H9 (cell line): Measurements from ENCODE around the gene ZNF169. TPM values are rescaled to one million over a fixed set of nuclear protein-coding genes. Genes with fewer than 3 reads are reported as not detected.
"Not testable (repeated sequence)": the region's sequence is repeated elsewhere in the genome, so short reads cannot be mapped to it uniquely, and the experiment has no call there.

ENCODE experiments used
- DNase-seq: peaks from one replicate; pipeline ENCODE4 v3.0.0-alpha.2; 2017
- H2AFZ ChIP-seq: one replicate; pipeline ENCODE4 v1.6.1; 2013; ENCODE audit warnings: mild to moderate bottlenecking, low read length, control low read depth, moderate library complexity
- H2AK5ac ChIP-seq: 2 replicates; pipeline ENCODE4 v1.6.1; 2013; ENCODE audit warnings: low read length, control low read depth, mixed read lengths; ENCODE audit not compliant: insufficient read length
- H2BK120ac ChIP-seq: one replicate; pipeline ENCODE4 v1.6.1; 2013; ENCODE audit warnings: low read depth, mild to moderate bottlenecking, low read length, control low read depth, inconsistent platforms; ENCODE audit not compliant: poor library complexity, severe bottlenecking
- H2BK12ac ChIP-seq: 2 replicates; pipeline ENCODE4 v1.6.1; 2013; ENCODE audit warnings: low read length, control low read depth, mixed read lengths, low read depth; ENCODE audit not compliant: insufficient read length
- H2BK15ac ChIP-seq: 2 replicates; pipeline ENCODE4 v1.6.1; 2013; ENCODE audit warnings: low read depth, low read length, control low read depth
- H2BK20ac ChIP-seq: one replicate; pipeline ENCODE4 v1.6.1; 2013; ENCODE audit warnings: low read depth, mild to moderate bottlenecking, low read length, control low read depth, inconsistent platforms; ENCODE audit not compliant: poor library complexity, severe bottlenecking
- H2BK5ac ChIP-seq: 2 replicates; pipeline ENCODE4 v1.6.1; 2013; ENCODE audit warnings: low read length, control low read depth, mixed read lengths; ENCODE audit not compliant: insufficient read length
- H3K14ac ChIP-seq: 2 replicates; pipeline ENCODE4 v1.6.1; 2013; ENCODE audit warnings: low read length, control low read depth; ENCODE audit not compliant: insufficient read depth
- H3K18ac ChIP-seq: 2 replicates; pipeline ENCODE4 v1.6.1; 2013; ENCODE audit warnings: low read depth, mild to moderate bottlenecking, mixed read lengths, low read length, control low read depth; ENCODE audit not compliant: insufficient read length
- H3K23ac ChIP-seq: 2 replicates; pipeline ENCODE4 v1.6.1; 2013; ENCODE audit warnings: low read length, control low read depth, mixed read lengths, low read depth; ENCODE audit not compliant: insufficient read length
- H3K23me2 ChIP-seq: 2 replicates; pipeline ENCODE4 v1.6.1; 2013; ENCODE audit warnings: low read depth, mild to moderate bottlenecking, mixed read lengths, low read length, control low read depth; ENCODE audit not compliant: insufficient read length, poor library complexity, severe bottlenecking
- H3K27ac ChIP-seq: 2 replicates; pipeline ENCODE4 v1.5.1; 2013; ENCODE audit warnings: low read length, control low read depth, mixed read lengths, low read depth; ENCODE audit not compliant: insufficient read length
- H3K27me3 ChIP-seq: 2 replicates; pipeline ENCODE4 v1.6.1; 2013; ENCODE audit warnings: low read length, control low read depth, inconsistent platforms; ENCODE audit not compliant: insufficient read depth
- H3K4ac ChIP-seq: 2 replicates; pipeline ENCODE4 v1.6.1; 2013; ENCODE audit warnings: low read depth, mild to moderate bottlenecking, control low read depth, inconsistent platforms, low read length, moderate library complexity
- H3K4me1 ChIP-seq: 2 replicates; pipeline ENCODE4 v1.6.1; 2013; ENCODE audit warnings: low read length, control low read depth, inconsistent platforms; ENCODE audit not compliant: insufficient read depth
- H3K4me2 ChIP-seq: 2 replicates; pipeline ENCODE4 v1.6.1; 2013; ENCODE audit warnings: low read length, control low read depth, mixed read lengths; ENCODE audit not compliant: insufficient read length, insufficient read depth
- H3K56ac ChIP-seq: 2 replicates; pipeline ENCODE4 v1.6.1; 2013; ENCODE audit warnings: low read depth, mild to moderate bottlenecking, mixed read lengths, low read length, control low read depth; ENCODE audit not compliant: insufficient read length
- H3K79me1 ChIP-seq: 2 replicates; pipeline ENCODE4 v1.6.1; 2013; ENCODE audit warnings: low read depth, mild to moderate bottlenecking, moderate library complexity, low read length, control low read depth, inconsistent platforms; ENCODE audit not compliant: insufficient read depth, poor library complexity, severe bottlenecking
- H3K79me2 ChIP-seq: 2 replicates; pipeline ENCODE4 v1.6.1; 2013; ENCODE audit warnings: low read length, control low read depth, inconsistent platforms; ENCODE audit not compliant: insufficient read depth
- H3K9ac ChIP-seq: 2 replicates; pipeline ENCODE4 v1.6.1; 2013; ENCODE audit warnings: low read length, control low read depth, mixed read lengths; ENCODE audit not compliant: insufficient read length; ENCODE audit errors: extremely low read depth
- H3K9me3 ChIP-seq: one replicate; pipeline ENCODE4 v1.6.1; 2013; ENCODE audit warnings: low read depth, low read length, inconsistent platforms; ENCODE audit not compliant: control insufficient read depth
- H3T11ph ChIP-seq: one replicate; pipeline ENCODE4 v1.6.1; 2013; ENCODE audit warnings: mild to moderate bottlenecking, low read length, control low read depth, inconsistent platforms
- H4K20me1 ChIP-seq: one replicate; pipeline ENCODE4 v1.6.1; 2013; ENCODE audit not compliant: control insufficient read depth, insufficient read length, insufficient read depth
- H4K5ac ChIP-seq: 2 replicates; pipeline ENCODE4 v1.6.1; 2013; ENCODE audit warnings: low read depth, mild to moderate bottlenecking, mixed read lengths, low read length, control low read depth; ENCODE audit not compliant: insufficient read length
- H4K8ac ChIP-seq: replicated peaks from 2 replicates; pipeline ENCODE4 v1.6.1; 2013; ENCODE audit warnings: low read length, control low read depth, mixed read lengths, low read depth; ENCODE audit not compliant: insufficient read length
- H4K91ac ChIP-seq: 2 replicates; pipeline ENCODE4 v1.6.1; 2013; ENCODE audit warnings: low read depth, mild to moderate bottlenecking, moderate library complexity, mixed read lengths, low read length, control low read depth; ENCODE audit not compliant: insufficient read length
- H3K27ac Mint-ChIP-seq, 3 experiments: 2 replicates in 2 of 3; 3 replicates in 1 of 3; pipeline ENCODE4 v1.8.0; 2020 to 2021; ENCODE audit warnings: mixed read lengths in 3 of 3, mild to moderate bottlenecking in 1 of 3, moderate library complexity in 1 of 3
- H3K27me3 Mint-ChIP-seq: 2 replicates; pipeline ENCODE4 v1.8.0; 2021; ENCODE audit warnings: low read depth, mild to moderate bottlenecking, moderate library complexity, mixed read lengths
- H3K36me3 Mint-ChIP-seq, 3 experiments: 2 replicates in 2 of 3; 3 replicates in 1 of 3; pipeline ENCODE4 v1.8.0; 2020 to 2021; ENCODE audit warnings: low read depth in 3 of 3, mixed read lengths in 3 of 3; ENCODE audit not compliant: insufficient read depth in 1 of 3
- H3K4me1 Mint-ChIP-seq, 2 experiments: 2 replicates each; pipeline ENCODE4 v1.8.0; 2020; ENCODE audit warnings: mixed read lengths in 2 of 2
- H3K4me3 Mint-ChIP-seq, 2 experiments: 2 replicates in 1 of 2; 3 replicates in 1 of 2; pipeline ENCODE4 v1.8.0; 2020 to 2021; ENCODE audit warnings: mild to moderate bottlenecking in 2 of 2, mixed read lengths in 2 of 2, moderate library complexity in 1 of 2
- H3K9me3 Mint-ChIP-seq, 2 experiments: 2 replicates in 1 of 2; 3 replicates in 1 of 2; pipeline ENCODE4 v1.8.0; 2020; ENCODE audit warnings: mild to moderate bottlenecking in 2 of 2, mixed read lengths in 2 of 2, moderate library complexity in 1 of 2
- WGBS: extraction: QIAGEN DNeasy Blood & Tissue Kit; methylation state at CpG from one replicate; pipeline ENCODE4 v1.1.7; 2013; ENCODE audit warnings: missing lambda C conversion rate, low lambda C conversion rate, mixed read lengths; ENCODE audit not compliant: insufficient read length; ENCODE audit errors: extremely low coverage; 5-methylcytosine and 5-hydroxymethylcytosine counted together
- total RNA-seq: library from RNA; stranded (reverse); gene quantifications from 2 replicates; pipeline ENCODE4 v1.2.1, GENCODE V29; 2021
- TF ChIP-seq, protein P1 (sequence below): fragments of 200-600 bp; sonication (generic); conservative IDR thresholded peaks from 3 replicates; pipeline ENCODE4 v1.8.0; 2021; ENCODE audit warnings: antibody characterized with exemption, mild to moderate bottlenecking

ZNF169 gene
- total RNA-seq, 1 experiment from 2014 or later = 4.8 TPM

DNA sequence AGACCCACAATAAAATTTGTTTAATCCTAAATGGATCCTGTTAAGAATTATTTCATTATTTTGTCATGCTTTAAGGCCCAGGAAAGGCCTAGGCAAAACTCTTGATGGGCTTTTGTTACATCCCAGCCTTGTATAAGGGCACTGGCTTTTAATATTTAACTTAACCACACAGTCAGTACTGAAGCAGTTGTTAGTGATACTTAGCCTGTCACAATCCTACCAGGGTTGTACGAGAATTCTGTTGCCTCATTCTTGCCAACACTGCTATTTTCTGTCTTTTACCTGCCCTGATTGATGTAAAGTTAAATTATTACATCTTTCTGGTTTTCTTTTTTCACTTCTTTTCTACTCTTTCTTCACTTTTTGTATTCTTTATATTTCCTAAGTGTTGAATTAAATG, 10.9 kb downstream of the ZNF169 start:
- TF ChIP-seq, protein P1, sequence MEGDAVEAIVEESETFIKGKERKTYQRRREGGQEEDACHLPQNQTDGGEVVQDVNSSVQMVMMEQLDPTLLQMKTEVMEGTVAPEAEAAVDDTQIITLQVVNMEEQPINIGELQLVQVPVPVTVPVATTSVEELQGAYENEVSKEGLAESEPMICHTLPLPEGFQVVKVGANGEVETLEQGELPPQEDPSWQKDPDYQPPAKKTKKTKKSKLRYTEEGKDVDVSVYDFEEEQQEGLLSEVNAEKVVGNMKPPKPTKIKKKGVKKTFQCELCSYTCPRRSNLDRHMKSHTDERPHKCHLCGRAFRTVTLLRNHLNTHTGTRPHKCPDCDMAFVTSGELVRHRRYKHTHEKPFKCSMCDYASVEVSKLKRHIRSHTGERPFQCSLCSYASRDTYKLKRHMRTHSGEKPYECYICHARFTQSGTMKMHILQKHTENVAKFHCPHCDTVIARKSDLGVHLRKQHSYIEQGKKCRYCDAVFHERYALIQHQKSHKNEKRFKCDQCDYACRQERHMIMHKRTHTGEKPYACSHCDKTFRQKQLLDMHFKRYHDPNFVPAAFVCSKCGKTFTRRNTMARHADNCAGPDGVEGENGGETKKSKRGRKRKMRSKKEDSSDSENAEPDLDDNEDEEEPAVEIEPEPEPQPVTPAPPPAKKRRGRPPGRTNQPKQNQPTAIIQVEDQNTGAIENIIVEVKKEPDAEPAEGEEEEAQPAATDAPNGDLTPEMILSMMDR = no peak
- Histone ChIP-seq H4K8ac (no peak overlapping the region), H4K91ac (no peak overlapping the region), H2AK5ac (no peak overlapping the region), H2BK20ac (no peak overlapping the region), H3K56ac (no peak overlapping the region), H2BK15ac (no peak overlapping the region), H3K4me2 (no peak overlapping the region), H3K79me1 (peaks cover 3% of the 10 kb centered on the region), H3K23me2 (no peaks in the 10 kb centered on the region), H4K5ac (no peak overlapping the region), H3K27ac (no peak overlapping the region), H2BK12ac (no peak overlapping the region), H3K23ac (no peak overlapping the region), H3K27me3 (no peaks in the 10 kb centered on the region), H3K9me3 (no peaks in the 10 kb centered on the region), H3T11ph (no peak overlapping the region), H3K4ac (no peak overlapping the region), H3K14ac (no peak overlapping the region), H2BK5ac (no peak overlapping the region), H2BK120ac (no peak overlapping the region), H4K20me1 (no peaks in the 10 kb centered on the region), H3K9ac (no peak overlapping the region), H3K18ac (no peak overlapping the region), H3K4me1 (no peaks in the 10 kb centered on the region), H3K79me2 (no peaks in the 10 kb centered on the region; the same call in 1 of the 2 replicates), H2AFZ (no peak overlapping the region)
- peaks cover 32 to 37% of the 10 kb centered on the region in 2 experiments for H3K9me3 Mint-ChIP-seq
- no peak overlapping the region for H3K4me3 Mint-ChIP-seq
- no peak for DNase-seq
- peaks cover 27 to 38% (median 31%) of the 10 kb centered on the region in 3 experiments for H3K36me3 Mint-ChIP-seq
- WGBS = no CpG with 5 or more reads among the region's 1 CpG
- peaks cover 2% of the 10 kb centered on the region; the same call in 1 of the 2 replicates for H3K27me3 Mint-ChIP-seq
- H3K4me1 Mint-ChIP-seq = no peaks in the 10 kb centered on the region
- no peak overlapping the region for H3K27ac Mint-ChIP-seq

DNA sequence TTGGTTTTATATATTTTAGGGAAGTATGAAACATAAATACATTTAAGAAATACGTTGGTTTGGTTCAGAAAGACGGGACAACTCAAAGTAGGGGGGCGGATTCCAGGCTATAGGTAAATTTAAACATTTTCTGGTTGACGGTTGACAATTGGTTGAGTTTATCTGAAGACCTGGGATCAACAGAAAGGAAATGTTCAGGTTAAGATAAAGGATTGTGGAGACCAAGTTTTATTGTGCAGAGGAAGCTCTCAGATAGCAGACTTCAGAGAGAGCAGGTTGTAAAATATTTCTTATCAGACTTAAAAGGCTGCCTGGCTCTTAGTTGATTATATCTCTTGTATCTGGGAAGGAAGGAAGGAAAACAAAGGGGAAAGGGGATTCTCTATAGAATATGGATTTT, 17.9 kb downstream of the ZNF169 start:
- H3K4me1 ChIP-seq, H2BK20ac ChIP-seq, H2AK5ac ChIP-seq, H3K18ac ChIP-seq, H3K27me3 Mint-ChIP-seq, H3K27ac ChIP-seq, H3K9me3 ChIP-seq, H2BK120ac ChIP-seq, H2BK12ac ChIP-seq, H3K9me3 Mint-ChIP-seq, DNase-seq, H3K14ac ChIP-seq, H4K8ac ChIP-seq, H4K20me1 ChIP-seq, H3K27ac Mint-ChIP-seq, H4K5ac ChIP-seq, H3K79me2 ChIP-seq, H3K27me3 ChIP-seq, H3K79me1 ChIP-seq, H3K4me1 Mint-ChIP-seq, H3K56ac ChIP-seq, H2AFZ ChIP-seq, H2BK15ac ChIP-seq, H3K23me2 ChIP-seq, H3K9ac ChIP-seq, H3T11ph ChIP-seq, H3K4me3 Mint-ChIP-seq, H2BK5ac ChIP-seq, H3K23ac ChIP-seq, H4K91ac ChIP-seq, H3K4me2 ChIP-seq, H3K4ac ChIP-seq: not testable (repeated sequence)
- WGBS = no CpG with 5 or more reads among the region's 4 CpGs
- H3K36me3 Mint-ChIP-seq = peaks cover 28 to 33% (median 33%) of the 10 kb centered on the region in 3 experiments
